Neutrophil (primary cell): ENCODE results near the gene ALDH2.

Experiments
- H3K27ac ChIP-seq: fragments of 200-600 bp; sonication (generic); 2 replicates; pipeline ENCODE4 v1.5.1; 2016; ENCODE audit warnings: mild to moderate bottlenecking, moderate library complexity
- H3K27me3 ChIP-seq: fragments of 200-600 bp; sonication (generic); 2 replicates; pipeline ENCODE4 v1.6.0; 2016; ENCODE audit warnings: mild to moderate bottlenecking
- H3K36me3 ChIP-seq: fragments of 200-600 bp; sonication (generic); 2 replicates; pipeline ENCODE4 v1.5.1; 2017
- H3K4me1 ChIP-seq, 2 experiments: fragments of 200-600 bp in 1 of 2; sonication (generic) in 1 of 2; 1 replicate in 1 of 2; 2 replicates in 1 of 2; pipeline versions ENCODE4 v1.5.1 to v1.6.1; 2013 to 2016; ENCODE audit warnings: low read depth in 1 of 2, low read length in 1 of 2, mild to moderate bottlenecking in 1 of 2, moderate library complexity in 1 of 2; ENCODE audit not compliant: control insufficient read depth in 1 of 2, insufficient read depth in 1 of 2
- H3K4me3 ChIP-seq, 2 experiments: fragments of 200-600 bp in 1 of 2; sonication (generic) in 1 of 2; 1 replicate in 1 of 2; 2 replicates in 1 of 2; pipeline ENCODE4 v1.5.1; 2013 to 2016; ENCODE audit warnings: low read depth in 1 of 2, low read length in 1 of 2, mild to moderate bottlenecking in 1 of 2, moderate library complexity in 1 of 2
- H3K9me3 ChIP-seq: fragments of 200-600 bp; sonication (generic); 2 replicates; pipeline ENCODE4 v1.5.1; 2016
- CTCF ChIP-seq: fragments of 200-600 bp; sonication (generic); IDR thresholded peaks from 2 replicates; pipeline ENCODE4 v1.5.1; 2016; ENCODE audit warnings: antibody characterized with exemption

The ALDH2 gene

GRCh38 chr12:111748151-111748672, 18.5 kb upstream of the ALDH2 start:
- Histone ChIP-seq H3K27me3 (no peaks in the 10 kb centered on the region), H3K27ac (no peak overlapping the region), H3K9me3 (no peaks in the 10 kb centered on the region), H3K4me3 (no peak overlapping the region), H3K36me3 (peaks cover 73% of the 10 kb centered on the region), H3K4me1 (no peaks in the 10 kb centered on the region)
- TF ChIP-seq CTCF, result no peak

- TF ChIP-seq CTCF, result no peak
- Histone ChIP-seq H3K4me3 (no peak overlapping the region), H3K27me3 (no peaks in the 10 kb centered on the region), H3K27ac (no peak overlapping the region), H3K4me1 (no peaks in the 10 kb centered on the region), H3K36me3 (peaks cover 79% of the 10 kb centered on the region), H3K9me3 (no peaks in the 10 kb centered on the region)
These were observed 17.9 kb upstream of the ALDH2 start for GRCh38 chr12:111748867-111749266.

- peaks cover 80% of the 10 kb centered on the region for H3K36me3 ChIP-seq
- H3K9me3 ChIP-seq, result no peaks in the 10 kb centered on the region
- no peaks in the 10 kb centered on the region for H3K4me1 ChIP-seq
- H3K4me3 ChIP-seq, result no peak overlapping the region
- no peak for TF ChIP-seq CTCF
- H3K27ac ChIP-seq, result no peak overlapping the region
- H3K27me3 ChIP-seq, result no peaks in the 10 kb centered on the region
These were observed 17.3 kb upstream of the ALDH2 start for GRCh38 chr12:111749391-111749790.

- Histone ChIP-seq H3K27ac (no peak overlapping the region), H3K4me1 (peaks cover 8 to 10% of the 10 kb centered on the region in 2 experiments), H3K4me3 (no peak overlapping the region), H3K9me3 (no peaks in the 10 kb centered on the region), H3K36me3 (peaks cover 71% of the 10 kb centered on the region), H3K27me3 (no peaks in the 10 kb centered on the region)
- TF ChIP-seq CTCF, result peak; percentile 32
These were observed 13.4 kb upstream of the ALDH2 start for GRCh38 chr12:111753144-111753881.

- Histone ChIP-seq H3K27ac (no peak overlapping the region), H3K27me3 (no peaks in the 10 kb centered on the region), H3K36me3 (peaks cover 58% of the 10 kb centered on the region), H3K4me1 (peaks cover 22 to 23% of the 10 kb centered on the region in 2 experiments), H3K9me3 (no peaks in the 10 kb centered on the region), H3K4me3 (no peak overlapping the region)
- TF ChIP-seq CTCF, result no peak
These were observed 12.1 kb upstream of the ALDH2 start for GRCh38 chr12:111754671-111755070.
